ENCODE data around the gene ROR1. TPM values are rescaled to one million over a fixed set of nuclear protein-coding genes. Genes with fewer than 3 reads are reported as not detected.
A peak's percentile ranks its signal among the peaks of the same experiment; 100 is the strongest.

Gene ROR1
- total RNA-seq, 1 donor from 2014 or later = 30.3 TPM

DNA sequence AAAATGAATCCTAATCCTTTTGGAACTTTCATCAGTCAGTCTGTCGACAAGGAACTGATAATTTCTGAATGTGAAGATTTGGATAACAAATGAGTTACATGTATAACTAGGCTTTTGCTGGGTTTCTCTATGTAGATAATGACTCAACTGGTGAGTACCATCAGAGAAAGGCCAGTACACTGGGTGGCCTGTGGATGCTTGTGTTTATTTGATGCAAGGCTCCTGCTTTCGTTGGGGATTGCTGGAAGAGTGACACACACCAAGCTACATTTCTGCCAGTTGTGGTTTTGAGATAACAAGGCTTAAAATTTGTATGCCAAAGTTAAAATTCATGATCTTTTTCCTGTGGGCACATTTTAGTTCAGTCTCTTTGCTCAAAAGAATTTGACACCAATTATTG, 314.0 kb downstream of the ROR1 start:
- Histone ChIP-seq H3K4me2 (no peak overlapping the region), H3K4me3 (no peak overlapping the region), H3K27ac (no peak overlapping the region), H3F3A (ENCODE audit: low read depth) (peaks cover 4% of the 10 kb centered on the region), H3K4me1 (peaks cover 6% of the 10 kb centered on the region), H3K79me2 (ENCODE audit: low read depth) (peaks cover 16% of the 10 kb centered on the region), H3K36me3 (no peaks in the 10 kb centered on the region), H3K27me3 (no peaks in the 10 kb centered on the region), H3K9me3 (ENCODE audit: low read depth) (no peaks in the 10 kb centered on the region), H4K20me1 (ENCODE audit: low read depth) (no peaks in the 10 kb centered on the region), H3K9ac (no peak overlapping the region), H2AFZ (replicated peaks) (no peak overlapping the region)
- no peaks in the 10 kb centered on the region for H3K27me3 Mint-ChIP-seq (ENCODE audit: insufficient read depth, low read depth)
- no peak overlapping the region for H3K27ac Mint-ChIP-seq
- H3K4me1 Mint-ChIP-seq = peaks cover 3% of the 10 kb centered on the region
- no peaks in the 10 kb centered on the region for H3K9me3 Mint-ChIP-seq
- TF ChIP-seq EZH2 (IDR thresholded peaks at IDR 0.05) (no peak), EZH2phosphoT487 (IDR thresholded peaks at IDR 0.05) (no peak)
- TF ChIP-seq, protein P1, sequence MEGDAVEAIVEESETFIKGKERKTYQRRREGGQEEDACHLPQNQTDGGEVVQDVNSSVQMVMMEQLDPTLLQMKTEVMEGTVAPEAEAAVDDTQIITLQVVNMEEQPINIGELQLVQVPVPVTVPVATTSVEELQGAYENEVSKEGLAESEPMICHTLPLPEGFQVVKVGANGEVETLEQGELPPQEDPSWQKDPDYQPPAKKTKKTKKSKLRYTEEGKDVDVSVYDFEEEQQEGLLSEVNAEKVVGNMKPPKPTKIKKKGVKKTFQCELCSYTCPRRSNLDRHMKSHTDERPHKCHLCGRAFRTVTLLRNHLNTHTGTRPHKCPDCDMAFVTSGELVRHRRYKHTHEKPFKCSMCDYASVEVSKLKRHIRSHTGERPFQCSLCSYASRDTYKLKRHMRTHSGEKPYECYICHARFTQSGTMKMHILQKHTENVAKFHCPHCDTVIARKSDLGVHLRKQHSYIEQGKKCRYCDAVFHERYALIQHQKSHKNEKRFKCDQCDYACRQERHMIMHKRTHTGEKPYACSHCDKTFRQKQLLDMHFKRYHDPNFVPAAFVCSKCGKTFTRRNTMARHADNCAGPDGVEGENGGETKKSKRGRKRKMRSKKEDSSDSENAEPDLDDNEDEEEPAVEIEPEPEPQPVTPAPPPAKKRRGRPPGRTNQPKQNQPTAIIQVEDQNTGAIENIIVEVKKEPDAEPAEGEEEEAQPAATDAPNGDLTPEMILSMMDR (IDR thresholded peaks at IDR 0.05) = no peak
- DNase-seq (ENCODE audit: low spot score) = no peak
- no peak overlapping the region for H3K4me3 Mint-ChIP-seq
- peaks cover 5% of the 10 kb centered on the region for H3K36me3 Mint-ChIP-seq

DNA sequence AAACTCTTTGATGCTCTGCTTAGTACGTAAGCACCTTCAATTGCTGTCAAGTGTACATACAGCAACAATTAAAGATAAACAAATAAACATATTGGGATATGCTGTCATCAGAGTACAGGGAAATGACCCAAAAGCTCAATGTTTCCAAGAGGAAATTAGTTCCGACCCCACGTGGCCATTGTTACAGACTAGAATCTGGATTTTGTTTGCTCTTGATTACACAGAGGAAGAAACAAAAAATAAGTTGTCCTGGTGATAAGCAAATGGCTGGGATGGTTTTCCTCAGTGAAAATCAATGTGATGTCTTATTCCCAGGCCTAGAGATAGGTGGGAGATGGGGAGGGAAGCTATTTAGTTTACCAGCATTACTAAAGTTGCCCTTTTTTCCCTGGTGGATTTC, 316.6 kb downstream of the ROR1 start:
- H3K9me3 ChIP-seq (ENCODE audit: low read depth) = no peaks in the 10 kb centered on the region
- H3K79me2 ChIP-seq (ENCODE audit: low read depth) = peaks cover 28% of the 10 kb centered on the region
- Mint-ChIP-seq H3K4me1 (peaks cover 12% of the 10 kb centered on the region), H3K27me3 (ENCODE audit: insufficient read depth, low read depth) (no peaks in the 10 kb centered on the region), H3K36me3 (peaks cover 5% of the 10 kb centered on the region), H3K9me3 (no peaks in the 10 kb centered on the region), H3K4me3 (no peak overlapping the region), H3K27ac (no peak overlapping the region)
- no peak overlapping the region for H3K9ac ChIP-seq
- H3F3A ChIP-seq (ENCODE audit: low read depth) = peaks cover 5% of the 10 kb centered on the region
- H3K4me2 ChIP-seq = no peak overlapping the region
- H4K20me1 ChIP-seq (ENCODE audit: low read depth) = no peaks in the 10 kb centered on the region
- H3K4me1 ChIP-seq = peaks cover 17% of the 10 kb centered on the region
- H3K36me3 ChIP-seq = no peaks in the 10 kb centered on the region
- H3K27ac ChIP-seq = no peak overlapping the region
- no peaks in the 10 kb centered on the region for H3K27me3 ChIP-seq
- DNase-seq (ENCODE audit: low spot score) = no peak
- H2AFZ ChIP-seq (replicated peaks) = no peak overlapping the region
- TF ChIP-seq, protein P1 (IDR thresholded peaks at IDR 0.05) = no peak
- no peak for TF ChIP-seq EZH2phosphoT487 (IDR thresholded peaks at IDR 0.05)
- no peak for TF ChIP-seq EZH2 (IDR thresholded peaks at IDR 0.05)
- H3K4me3 ChIP-seq = no peak overlapping the region

DNA sequence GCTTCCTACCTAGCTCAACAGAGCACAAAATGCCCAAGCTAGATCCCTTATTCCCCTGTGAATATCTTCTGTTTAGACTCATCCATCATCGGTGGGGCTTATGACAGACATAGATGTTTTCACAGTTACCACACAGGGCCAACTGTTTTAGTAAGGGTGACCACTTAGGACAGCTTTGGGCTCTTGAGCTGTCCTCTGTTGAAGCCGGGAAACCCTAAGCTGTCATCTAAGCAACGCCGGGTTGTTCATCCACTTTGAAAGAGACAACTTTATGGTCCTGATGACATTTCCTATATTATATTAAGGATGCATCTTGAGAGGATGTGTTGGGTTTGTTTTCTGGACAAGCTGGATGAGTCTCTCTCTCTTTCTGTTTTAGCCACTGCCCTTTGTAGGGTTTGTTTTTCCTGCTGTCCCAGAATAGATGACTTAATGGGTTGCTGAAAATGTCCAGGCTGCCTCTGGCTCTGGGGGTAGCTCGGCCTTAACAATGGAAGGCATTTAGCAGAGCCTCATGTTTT, 319.1 kb downstream of the ROR1 start:
- Histone ChIP-seq H3K27ac (no peak overlapping the region), H3F3A (ENCODE audit: low read depth) (peaks cover 5% of the 10 kb centered on the region), H3K36me3 (no peaks in the 10 kb centered on the region), H3K9ac (no peak overlapping the region), H3K79me2 (ENCODE audit: low read depth) (peaks cover 29% of the 10 kb centered on the region), H3K4me3 (no peak overlapping the region), H4K20me1 (ENCODE audit: low read depth) (no peaks in the 10 kb centered on the region), H3K4me1 (peaks cover 17% of the 10 kb centered on the region), H3K9me3 (ENCODE audit: low read depth) (no peaks in the 10 kb centered on the region), H2AFZ (replicated peaks) (no peak overlapping the region), H3K27me3 (no peaks in the 10 kb centered on the region), H3K4me2 (peak overlapping the region; percentile 26)
- Mint-ChIP-seq H3K9me3 (no peaks in the 10 kb centered on the region), H3K27me3 (ENCODE audit: insufficient read depth, low read depth) (no peaks in the 10 kb centered on the region), H3K4me3 (no peak overlapping the region), H3K36me3 (peaks cover 5% of the 10 kb centered on the region), H3K27ac (peak overlapping the region; percentile 42), H3K4me1 (peaks cover 14% of the 10 kb centered on the region)
- DNase-seq (ENCODE audit: low spot score) = no peak
- TF ChIP-seq, protein P1 (IDR thresholded peaks at IDR 0.05) = no peak
- TF ChIP-seq EZH2phosphoT487 (IDR thresholded peaks at IDR 0.05) = no peak
- TF ChIP-seq EZH2 (IDR thresholded peaks at IDR 0.05) = no peak

Measured in neural progenitor cell (in vitro differentiated cells).